Ishikawa (cell line): Measurements from ENCODE around the gene GRIN2A.

Experiments
- CEBPB ChIP-seq: IDR thresholded peaks from 2 replicates; pipeline ENCODE4 v1.6.1; 2012
- CREB1 ChIP-seq: IDR thresholded peaks from 2 replicates; pipeline ENCODE4 v1.6.1; 2012; ENCODE audit warnings: low read depth
- EGR1 ChIP-seq: IDR thresholded peaks from 2 replicates; pipeline ENCODE4 v1.6.1; 2012
- EP300 ChIP-seq: IDR thresholded peaks from 2 replicates; pipeline ENCODE4 v1.6.1; 2012; ENCODE audit warnings: borderline replicate concordance
- FOXM1 ChIP-seq: IDR thresholded peaks from 2 replicates; pipeline ENCODE4 v1.6.1; 2012; ENCODE audit warnings: low read depth, borderline replicate concordance
- MAX ChIP-seq: IDR thresholded peaks from 2 replicates; pipeline ENCODE4 v1.6.1; 2012
- NFIC ChIP-seq: IDR thresholded peaks from 2 replicates; pipeline ENCODE4 v1.6.1; 2012
- RAD21 ChIP-seq: IDR thresholded peaks from 2 replicates; pipeline ENCODE4 v1.6.1; 2012; ENCODE audit warnings: low read depth
- REST ChIP-seq: IDR thresholded peaks from 2 replicates; pipeline ENCODE4 v1.6.1; 2012; ENCODE audit warnings: low read depth, mild to moderate bottlenecking
- TAF1 ChIP-seq: IDR thresholded peaks from 2 replicates; pipeline ENCODE4 v1.6.1; 2012; ENCODE audit warnings: low read depth, mild to moderate bottlenecking
- TCF12 ChIP-seq: IDR thresholded peaks from 2 replicates; pipeline ENCODE4 v1.6.1; 2012; ENCODE audit warnings: low read depth
- TEAD4 ChIP-seq: IDR thresholded peaks from 2 replicates; pipeline ENCODE4 v1.6.1; 2012
- USF1 ChIP-seq: IDR thresholded peaks from 2 replicates; pipeline ENCODE4 v1.6.1; 2012
- YY1 ChIP-seq: IDR thresholded peaks from 2 replicates; pipeline ENCODE4 v1.6.1; 2012; ENCODE audit warnings: low read depth
- ZBTB7A ChIP-seq: IDR thresholded peaks from 2 replicates; pipeline ENCODE4 v1.6.1; 2012; ENCODE audit warnings: low read depth

Gene GRIN2A

GRCh38 chr16:9864461-9864860 is 317.8 kb downstream of the GRIN2A start:
- TF ChIP-seq TCF12 (no peak), RAD21 (no peak), TEAD4 (no peak), FOXM1 (no peak)

- TF ChIP-seq NFIC: no peak
- TF ChIP-seq TAF1: no peak
- no peak for TF ChIP-seq ZBTB7A
- TF ChIP-seq REST: no peak
- TF ChIP-seq TEAD4: no peak
- no peak for TF ChIP-seq EGR1
- no peak for TF ChIP-seq CREB1
- TF ChIP-seq EP300: no peak
- no peak for TF ChIP-seq TCF12
- TF ChIP-seq YY1: no peak
- no peak for TF ChIP-seq FOXM1
- TF ChIP-seq MAX: no peak
- no peak for TF ChIP-seq USF1
- no peak for TF ChIP-seq CEBPB
Observed at GRCh38 chr16:9862327-9862726, 319.9 kb downstream of the GRIN2A start.

GRCh38 chr16:9860876-9861275 is 321.4 kb downstream of the GRIN2A start:
- TF ChIP-seq RAD21 (no peak), TEAD4 (no peak), CEBPB (no peak), FOXM1 (no peak), NFIC (no peak), EP300 (no peak), USF1 (no peak), ZBTB7A (no peak), CREB1 (no peak), EGR1 (no peak), MAX (no peak), YY1 (no peak), REST (no peak), TCF12 (no peak), TAF1 (no peak)

GRCh38 chr16:9859701-9860327 is 322.4 kb downstream of the GRIN2A start:
- no peak for TF ChIP-seq TEAD4
- no peak for TF ChIP-seq ZBTB7A
- no peak for TF ChIP-seq CEBPB
- TF ChIP-seq FOXM1: no peak
- no peak for TF ChIP-seq USF1
- no peak for TF ChIP-seq NFIC
- TF ChIP-seq CREB1: no peak
- TF ChIP-seq TAF1: no peak
- TF ChIP-seq RAD21: no peak
- TF ChIP-seq EP300: no peak
- no peak for TF ChIP-seq MAX
- no peak for TF ChIP-seq REST
- no peak for TF ChIP-seq TCF12
- TF ChIP-seq EGR1: no peak
- no peak for TF ChIP-seq YY1
